Type B pancreatic cell (in vitro differentiated cells): ENCODE data around the gene CREB3L2. TPM values are rescaled to one million over a fixed set of nuclear protein-coding genes. Genes with fewer than 3 reads are reported as not detected.

Experiments
- DNase-seq: peaks from one replicate; pipeline ENCODE4 v3.0.0; 2021; ENCODE audit warnings: mixed read lengths; ENCODE audit not compliant: unreplicated experiment; ENCODE audit errors: extremely low spot score
- H3K27ac Mint-ChIP-seq: 2 replicates; pipeline ENCODE4 v1.8.0; 2021; ENCODE audit warnings: mild to moderate bottlenecking, mixed read lengths
- H3K27me3 Mint-ChIP-seq: 2 replicates; pipeline ENCODE4 v1.8.0; 2021; ENCODE audit warnings: mixed read lengths
- H3K36me3 Mint-ChIP-seq: 2 replicates; pipeline ENCODE4 v1.8.0; 2021; ENCODE audit warnings: mixed read lengths
- H3K4me1 Mint-ChIP-seq: one replicate; pipeline ENCODE4 v1.8.0; 2021; ENCODE audit warnings: mixed read lengths; ENCODE audit not compliant: unreplicated experiment
- H3K4me3 Mint-ChIP-seq: 2 replicates; pipeline ENCODE4 v1.8.0; 2021; ENCODE audit warnings: mild to moderate bottlenecking, mixed read lengths
- H3K9me3 Mint-ChIP-seq: 2 replicates; pipeline ENCODE4 v1.8.0; 2021; ENCODE audit warnings: mixed read lengths
- total RNA-seq: library from RNA; stranded (reverse); gene quantifications from 2 replicates; pipeline ENCODE4 v1.2.1, GENCODE V29; 2021; ENCODE audit warnings: low replicate concordance
- TF ChIP-seq, protein P1 (sequence below): fragments of 200-600 bp; sonication (generic); conservative IDR thresholded peaks from 2 replicates; pipeline ENCODE4 v1.5.0; 2021; ENCODE audit warnings: antibody characterized with exemption, mild to moderate bottlenecking

CREB3L2 gene
- total RNA-seq, 1 donor from 2014 or later: 85.8 TPM

- no peak for DNase-seq
- Mint-ChIP-seq H3K4me1 (no peaks in the 10 kb centered on the region), H3K4me3 (no peak overlapping the region), H3K27ac (no peak overlapping the region), H3K9me3 (peaks cover 8% of the 10 kb centered on the region), H3K27me3 (no peaks in the 10 kb centered on the region), H3K36me3 (peaks cover 49% of the 10 kb centered on the region)
- TF ChIP-seq, protein P1, sequence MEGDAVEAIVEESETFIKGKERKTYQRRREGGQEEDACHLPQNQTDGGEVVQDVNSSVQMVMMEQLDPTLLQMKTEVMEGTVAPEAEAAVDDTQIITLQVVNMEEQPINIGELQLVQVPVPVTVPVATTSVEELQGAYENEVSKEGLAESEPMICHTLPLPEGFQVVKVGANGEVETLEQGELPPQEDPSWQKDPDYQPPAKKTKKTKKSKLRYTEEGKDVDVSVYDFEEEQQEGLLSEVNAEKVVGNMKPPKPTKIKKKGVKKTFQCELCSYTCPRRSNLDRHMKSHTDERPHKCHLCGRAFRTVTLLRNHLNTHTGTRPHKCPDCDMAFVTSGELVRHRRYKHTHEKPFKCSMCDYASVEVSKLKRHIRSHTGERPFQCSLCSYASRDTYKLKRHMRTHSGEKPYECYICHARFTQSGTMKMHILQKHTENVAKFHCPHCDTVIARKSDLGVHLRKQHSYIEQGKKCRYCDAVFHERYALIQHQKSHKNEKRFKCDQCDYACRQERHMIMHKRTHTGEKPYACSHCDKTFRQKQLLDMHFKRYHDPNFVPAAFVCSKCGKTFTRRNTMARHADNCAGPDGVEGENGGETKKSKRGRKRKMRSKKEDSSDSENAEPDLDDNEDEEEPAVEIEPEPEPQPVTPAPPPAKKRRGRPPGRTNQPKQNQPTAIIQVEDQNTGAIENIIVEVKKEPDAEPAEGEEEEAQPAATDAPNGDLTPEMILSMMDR: no peak
Measured at GRCh38 chr7:137862358-137862757, 139.5 kb downstream of the CREB3L2 start.

DNA sequence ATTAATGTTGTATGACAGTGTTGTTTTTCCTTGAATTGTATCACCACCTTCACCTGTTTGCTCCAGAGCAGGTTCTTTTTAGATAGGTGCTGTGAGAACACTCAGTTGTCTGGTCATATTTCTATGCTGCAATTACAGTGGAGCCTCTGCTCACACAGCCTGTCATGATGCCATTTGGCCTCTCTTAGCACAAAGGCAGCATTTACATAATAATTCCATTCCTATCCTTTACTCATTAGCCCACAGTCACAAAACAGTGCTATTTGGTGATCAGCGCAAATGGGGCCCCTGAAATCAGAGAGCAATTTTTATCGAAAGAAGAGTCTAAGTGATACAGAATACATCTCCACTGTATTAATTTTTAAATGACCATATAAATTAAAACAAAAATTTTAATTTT is 141.3 kb downstream of the CREB3L2 start:
- no peaks in the 10 kb centered on the region for H3K27me3 Mint-ChIP-seq

DNA sequence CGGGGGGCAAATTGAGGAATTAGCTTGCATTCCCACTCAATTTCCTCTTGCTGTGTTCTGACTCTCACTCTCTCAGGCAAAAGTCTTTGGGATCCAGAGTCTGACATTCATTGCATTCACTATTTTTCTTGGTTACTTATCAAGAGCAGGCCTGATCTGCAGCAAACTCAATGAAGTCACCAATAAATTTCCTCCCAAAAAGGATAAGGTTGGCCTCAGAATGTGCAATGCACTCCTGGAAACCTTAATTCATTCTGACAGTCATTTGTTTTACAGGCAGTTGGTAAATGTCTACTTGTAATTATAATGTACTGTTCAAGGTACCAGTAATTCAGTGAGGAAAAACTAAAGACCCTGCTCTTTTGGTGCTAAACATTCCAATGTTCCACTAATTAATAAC is 148.8 kb downstream of the CREB3L2 start:
- TF ChIP-seq, protein P1: no peak
- Mint-ChIP-seq H3K9me3 (no peaks in the 10 kb centered on the region), H3K4me3 (no peak overlapping the region), H3K4me1 (no peaks in the 10 kb centered on the region), H3K36me3 (peaks cover 8% of the 10 kb centered on the region), H3K27me3 (peaks cover 28% of the 10 kb centered on the region), H3K27ac (no peak overlapping the region)
- no peak for DNase-seq

More for the DNA sequence above, 141.3 kb downstream of the CREB3L2 start:
- DNase-seq: no peak
- Mint-ChIP-seq H3K27ac (no peak overlapping the region), H3K4me1 (no peaks in the 10 kb centered on the region), H3K4me3 (no peak overlapping the region), H3K9me3 (peaks cover 2% of the 10 kb centered on the region), H3K36me3 (peaks cover 40% of the 10 kb centered on the region)
- TF ChIP-seq, protein P1: no peak

DNA sequence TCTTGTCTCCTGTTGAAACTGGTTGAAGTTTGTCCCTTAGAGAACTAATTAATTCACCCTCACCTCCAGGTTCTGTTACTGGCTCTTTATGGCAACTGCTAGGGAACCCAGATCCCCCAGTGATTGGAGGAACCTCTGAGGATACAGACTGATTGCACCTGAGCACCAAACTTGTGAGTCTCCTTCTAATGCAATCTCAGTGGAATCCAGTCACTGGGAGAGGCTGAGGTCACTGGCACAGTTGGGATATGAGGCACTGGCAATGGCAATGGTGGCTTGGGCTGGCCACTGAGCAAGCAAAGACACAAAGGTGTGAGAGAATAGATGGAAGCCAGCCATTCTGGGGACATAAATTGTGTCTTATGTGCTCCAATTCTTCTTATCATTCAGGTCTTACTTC is 149.8 kb downstream of the CREB3L2 start:
- no peak overlapping the region for H3K4me3 Mint-ChIP-seq
- TF ChIP-seq, protein P1: no peak
- no peaks in the 10 kb centered on the region for H3K4me1 Mint-ChIP-seq
- DNase-seq: no peak
- no peak overlapping the region for H3K27ac Mint-ChIP-seq
- no peaks in the 10 kb centered on the region for H3K9me3 Mint-ChIP-seq
- H3K36me3 Mint-ChIP-seq: peaks cover 8% of the 10 kb centered on the region
- peaks cover 37% of the 10 kb centered on the region for H3K27me3 Mint-ChIP-seq

GRCh38 chr7:137850972-137851945 is 150.6 kb downstream of the CREB3L2 start:
- H3K9me3 Mint-ChIP-seq: no peaks in the 10 kb centered on the region
- H3K27me3 Mint-ChIP-seq: peaks cover 37% of the 10 kb centered on the region
- TF ChIP-seq, protein P1: no peak
- no peak overlapping the region for H3K4me3 Mint-ChIP-seq
- H3K27ac Mint-ChIP-seq: no peak overlapping the region
- peaks cover 6% of the 10 kb centered on the region for H3K36me3 Mint-ChIP-seq
- no peak for DNase-seq
- no peaks in the 10 kb centered on the region for H3K4me1 Mint-ChIP-seq
